GM10248 (cell line): ENCODE results near the gene CIC.

Experiments used
- CTCF ChIA-PET: fragments of 300-600 bp; sonication (Branson Sonifier 250); formaldehyde crosslinking; extraction: SDS; loops from one replicate; lab custom pipeline; 2021; ENCODE audit warnings: antibody characterized with exemption; lab: Yijun Ruan, JAX
- POLR2A ChIA-PET: fragments of 350-650 bp; sonication (Branson Sonifier 250); formaldehyde crosslinking; extraction: SDS; loops from one replicate; lab custom pipeline; 2020; ENCODE audit warnings: antibody characterized with exemption; lab: Yijun Ruan, JAX
- DNase-seq: peaks from one replicate; pipeline ENCODE4 v3.0.0; 2012; ENCODE audit errors: extremely low spot score
- CTCF ChIP-seq: IDR thresholded peaks from 2 replicates; pipeline ENCODE4 v1.5.1; 2012; ENCODE audit warnings: mild to moderate bottlenecking, low read depth; ENCODE audit errors: extremely low read depth, missing control alignments, control extremely low read depth

The CIC gene

GRCh38 chr19:42275517-42275916, 6.5 kb downstream of the CIC start:
- CTCF ChIA-PET: interaction anchor here (8.0 kb wide), 1 partner anchor 31 kb away, joined by 87 read pairs; the partner anchor contains the start of gene GSK3A
- TF ChIP-seq CTCF: no peak
- POLR2A ChIA-PET: no interaction called here

GRCh38 chr19:42276284-42276683, 7.2 kb downstream of the CIC start:
- CTCF ChIA-PET: interaction anchor here (1.1 to 8.0 kb wide), 2 partner anchors 31 to 93 kb away, joined by 3 to 87 read pairs; partner anchors contain the start of gene GSK3A
- DNase-seq: no peak
- no peak for TF ChIP-seq CTCF
- POLR2A ChIA-PET: no interaction called here

More at GRCh38 chr19:42275517-42275916, 6.5 kb downstream of the CIC start:
- no peak for DNase-seq

GRCh38 chr19:42276821-42277220, 7.8 kb downstream of the CIC start:
- ChIA-PET POLR2A (no interaction called here), CTCF (interaction anchor here (1.1 to 8.0 kb wide), 3 partner anchors 32 to 144 kb away, joined by 3 to 87 read pairs (median 4); partner anchors contain the start of gene GSK3A)
- no peak for TF ChIP-seq CTCF
- no peak for DNase-seq

- ChIA-PET CTCF (interaction anchor here (1.1 to 8.0 kb wide), 4 partner anchors 17 to 145 kb away, joined by 4 to 87 read pairs (median 5); partner anchors contain the start of gene GSK3A), POLR2A (no interaction called here)
- TF ChIP-seq CTCF: no peak
- DNase-seq: no peak
Observed at GRCh38 chr19:42277821-42278451, 8.9 kb downstream of the CIC start.

GRCh38 chr19:42278452-42279154, 9.6 kb downstream of the CIC start:
- TF ChIP-seq CTCF: no peak
- POLR2A ChIA-PET: interaction anchor here (1.6 kb wide), 1 partner anchor 8 kb away, joined by 8 read pairs; no protein-coding TSS in a partner anchor
- CTCF ChIA-PET: interaction anchor here (0.9 to 8.0 kb wide), 23 partner anchors 8 to 176 kb away, joined by 3 to 87 read pairs (median 5); partner anchors contain the start of genes CIC, ERF, GSK3A and POU2F2
- no peak for DNase-seq

- no peak for TF ChIP-seq CTCF
- ChIA-PET POLR2A (interaction anchor here (1.6 kb wide), 1 partner anchor 9 kb away, joined by 8 read pairs; no protein-coding TSS in a partner anchor), CTCF (interaction anchor here (0.7 to 8.0 kb wide), 30 partner anchors 9 to 177 kb away, joined by 3 to 87 read pairs (median 5); partner anchors contain the start of genes CIC, DEDD2, ERF and GSK3A)
- DNase-seq: no peak
Observed at GRCh38 chr19:42279155-42279901, 10.3 kb downstream of the CIC start.
